IMR-90 (cell line): ENCODE data around the gene PTGR1.

Source experiments
- CTCF ChIP-seq: conservative IDR thresholded peaks from 2 replicates; pipeline ENCODE4 v1.5.1; 2012; ENCODE audit warnings: mild to moderate bottlenecking, low read depth, low read length, improper control_type of control experiment
- POLR2A ChIP-seq: IDR thresholded peaks from 2 replicates; pipeline ENCODE4 v1.6.1; 2012; ENCODE audit warnings: mild to moderate bottlenecking, low read depth, low read length

- TF ChIP-seq CTCF (no peak), POLR2A (no peak)
Measured at GRCh38 chr9:111514967-111515366, 84.5 kb downstream of the PTGR1 start.
